HepG2 (cell line): Measurements from ENCODE around the gene C6orf132. TPM values are rescaled to one million over a fixed set of nuclear protein-coding genes. Genes with fewer than 3 reads are reported as not detected.

Source experiments
- EZH2 ChIP-seq: conservative IDR thresholded peaks from 2 replicates; pipeline ENCODE4 v1.6.1; 2012; ENCODE audit warnings: mild to moderate bottlenecking, low read depth, low read length, moderate library complexity
- FIP1L1 ChIP-seq: fragments of 200-400 bp; formaldehyde crosslinking; IDR thresholded peaks from 2 replicates; pipeline ENCODE4 v1.6.1; 2018; ENCODE audit warnings: low read depth, mild to moderate bottlenecking, low read length, moderate library complexity, borderline replicate concordance; ENCODE audit not compliant: insufficient read depth
- FOSL1 ChIP-seq: sonication (generic); formaldehyde crosslinking; IDR thresholded peaks from 2 replicates; pipeline ENCODE4 v1.9.0; 2021; ENCODE audit warnings: missing genetic modification reagents, borderline replicate concordance
- FOXK2 ChIP-seq: fragments of 450-650 bp; IDR thresholded peaks from 2 replicates; pipeline ENCODE4 v1.6.1; 2016
- GABPB1 ChIP-seq: IDR thresholded peaks from 2 replicates; pipeline ENCODE4 v1.6.1; 2016; ENCODE audit warnings: mild to moderate bottlenecking, missing genetic modification reagents, moderate library complexity, missing compliant biosample characterization
- GTF2F1 ChIP-seq: fragments of 150-350 bp; IDR thresholded peaks from 2 replicates; pipeline ENCODE4 v1.6.1; 2014; ENCODE audit warnings: low read length
- KMT2B ChIP-seq: IDR thresholded peaks from 2 replicates; pipeline ENCODE4 v1.6.1; 2016; ENCODE audit warnings: missing genetic modification reagents, missing compliant biosample characterization
- MTA1 ChIP-seq: sonication (generic); formaldehyde crosslinking; IDR thresholded peaks from 2 replicates; pipeline ENCODE4 v1.4.0; 2020; ENCODE audit warnings: missing genetic modification reagents, mild to moderate bottlenecking, borderline replicate concordance
- POGZ ChIP-seq: sonication (generic); formaldehyde crosslinking; IDR thresholded peaks from 2 replicates; pipeline ENCODE4 v1.4.0; 2020; ENCODE audit warnings: mild to moderate bottlenecking, missing genetic modification reagents
- RAD21 ChIP-seq: fragments of 450-650 bp; formaldehyde crosslinking; IDR thresholded peaks from 2 replicates; pipeline ENCODE4 v1.5.0; 2020; ENCODE audit warnings: mild to moderate bottlenecking
- TCF7L2 ChIP-seq: IDR thresholded peaks from 2 replicates; pipeline ENCODE4 v1.6.1; 2011; ENCODE audit warnings: mild to moderate bottlenecking, low read depth, low read length, moderate library complexity
- U2AF1 ChIP-seq: fragments of 200-400 bp; formaldehyde crosslinking; optimal IDR thresholded peaks from 2 replicates; pipeline ENCODE3; 2017; ENCODE audit warnings: mild to moderate bottlenecking, low read depth, low read length
- ZNF207 ChIP-seq: fragments of 450-650 bp; IDR thresholded peaks from 2 replicates; pipeline ENCODE4 v1.6.1; 2016; ENCODE audit warnings: antibody characterized with exemption, borderline replicate concordance
- ZNF224 ChIP-seq: sonication (generic); formaldehyde crosslinking; IDR thresholded peaks from 2 replicates; pipeline ENCODE4 v1.5.0; 2020; ENCODE audit warnings: mild to moderate bottlenecking, missing genetic modification reagents
- ZNF44 ChIP-seq: sonication (generic); formaldehyde crosslinking; IDR thresholded peaks from 2 replicates; pipeline ENCODE4 v1.5.1; 2020; ENCODE audit warnings: mild to moderate bottlenecking, missing genetic modification reagents
- ZNF589 ChIP-seq: sonication (generic); formaldehyde crosslinking; conservative IDR thresholded peaks from 2 replicates; pipeline ENCODE4 v1.8.0; 2022; ENCODE audit warnings: mild to moderate bottlenecking, moderate library complexity, missing genetic modification reagents
- ZNF724P ChIP-seq: sonication (generic); formaldehyde crosslinking; IDR thresholded peaks from 2 replicates; pipeline ENCODE4 v1.8.0; 2022; ENCODE audit warnings: missing genetic modification reagents, borderline replicate concordance
- ZSCAN9 ChIP-seq: IDR thresholded peaks from 2 replicates; pipeline ENCODE4 v1.6.1; 2016; ENCODE audit warnings: borderline replicate concordance
- polyA plus RNA-seq, 8 experiments: library from polyadenylated mRNA; depleted of rRNA in 3 of 8; stranded (reverse) in 7 of 8; unstranded in 1 of 8; fragments of >200 nt; fragmentation: Illumina TruSeq in 4 of 8; extraction: Trizol in 4 of 8; gene quantifications; 2 replicates each; pipeline versions ENCODE4 v1.2.1 to v1.2.3, GENCODE V29; 2011 to 2016; ENCODE audit warnings: low read depth in 4 of 8, missing spikeins in 1 of 8, mixed read lengths in 1 of 8; ENCODE audit not compliant: insufficient read depth in 1 of 8
- total RNA-seq, 5 experiments: library from RNA; depleted of rRNA; stranded (reverse); fragments of >200 nt; fragmentation: Illumina TruSeq; extraction: Trizol; gene quantifications; 2 replicates each; pipeline ENCODE4 v1.2.3, GENCODE V29; 2016; ENCODE audit warnings: low read depth in 1 of 5
- TF ChIP-seq, protein P1 (sequence below): sonication (generic); formaldehyde crosslinking; IDR thresholded peaks from 2 replicates; pipeline ENCODE4 v1.4.0; 2020; ENCODE audit warnings: missing genetic modification reagents
- TF ChIP-seq, protein P2 (sequence below): sonication (generic); formaldehyde crosslinking; IDR thresholded peaks from 2 replicates; pipeline ENCODE4 v1.5.0; 2020; ENCODE audit warnings: missing genetic modification reagents, mild to moderate bottlenecking, borderline replicate concordance
- TF ChIP-seq, protein P3 (sequence below): sonication (generic); formaldehyde crosslinking; IDR thresholded peaks from 2 replicates; pipeline ENCODE4 v1.4.0; 2020; ENCODE audit warnings: mild to moderate bottlenecking, missing genetic modification reagents

C6orf132 gene
- total and polyA plus RNA-seq, 2 of the 13 experiments (the other 11 are each of a cell fraction or from before 2014, with no cell fraction given): 0.78 to 3.0 TPM

DNA sequence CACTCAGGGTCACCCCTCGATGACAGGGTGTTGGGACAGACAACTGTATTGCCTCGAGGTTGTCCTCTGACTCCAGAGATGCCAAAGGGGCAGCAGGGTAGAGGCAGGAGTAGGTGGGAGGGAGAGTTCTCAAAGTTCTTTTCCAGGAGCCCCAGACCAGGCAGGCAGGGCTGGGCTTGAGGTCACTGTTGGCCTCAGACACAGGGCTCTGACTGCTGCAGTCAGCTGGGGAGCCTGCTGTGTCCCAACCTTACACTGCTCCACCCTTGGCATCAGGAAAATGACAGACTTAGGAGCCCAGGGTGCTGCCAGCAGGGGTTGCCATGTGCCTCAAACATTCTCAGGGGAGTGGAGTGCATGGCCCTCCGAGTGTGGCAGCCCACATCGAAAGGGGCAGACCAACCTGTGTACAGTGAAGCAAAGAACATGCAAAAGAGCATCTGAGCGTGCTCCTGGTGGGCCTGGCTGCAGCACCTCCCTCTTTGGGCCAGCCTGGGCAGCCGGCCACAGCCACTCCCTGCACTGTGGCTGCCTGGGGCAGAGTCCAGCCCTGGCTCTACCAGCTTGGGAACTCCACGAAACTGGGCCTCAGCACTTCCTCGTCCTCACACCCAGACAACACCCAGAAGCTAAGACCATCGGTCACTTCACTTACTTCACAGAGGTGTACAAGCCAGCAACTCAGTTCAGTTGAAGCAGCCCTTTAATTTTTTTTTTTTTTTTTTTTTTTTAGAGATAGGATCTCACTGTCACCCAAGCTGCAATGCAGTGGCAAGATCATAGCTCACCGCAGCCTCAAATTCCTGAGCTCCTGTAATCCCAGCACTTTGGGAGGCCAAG is 24.0 kb downstream of the C6orf132 start (continued):
- 0 out of 2 replicates have a peak, but pooled peaks have one; percentile 20 for TF ChIP-seq RAD21 (CRISPR knock-in tag)
- TF ChIP-seq FOXK2: no peak
- TF ChIP-seq ZNF44 (CRISPR knock-in tag): 0 out of 2 replicates have a peak, but pooled peaks have one; percentile 63
- no peak for TF ChIP-seq ZNF207
- peak; percentile 78 for TF ChIP-seq GABPB1 (CRISPR knock-in tag)
- TF ChIP-seq KMT2B (CRISPR knock-in tag): no peak
- TF ChIP-seq ZNF589: no peak
- TF ChIP-seq, protein P1, sequence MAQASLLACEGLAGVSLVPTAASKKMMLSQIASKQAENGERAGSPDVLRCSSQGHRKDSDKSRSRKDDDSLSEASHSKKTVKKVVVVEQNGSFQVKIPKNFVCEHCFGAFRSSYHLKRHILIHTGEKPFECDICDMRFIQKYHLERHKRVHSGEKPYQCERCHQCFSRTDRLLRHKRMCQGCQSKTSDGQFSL (CRISPR knock-in tag): no peak
- peak; percentile 47 for TF ChIP-seq POGZ (CRISPR knock-in tag)
- no peak for TF ChIP-seq EZH2
- no peak for TF ChIP-seq ZNF224
- TF ChIP-seq, protein P2, sequence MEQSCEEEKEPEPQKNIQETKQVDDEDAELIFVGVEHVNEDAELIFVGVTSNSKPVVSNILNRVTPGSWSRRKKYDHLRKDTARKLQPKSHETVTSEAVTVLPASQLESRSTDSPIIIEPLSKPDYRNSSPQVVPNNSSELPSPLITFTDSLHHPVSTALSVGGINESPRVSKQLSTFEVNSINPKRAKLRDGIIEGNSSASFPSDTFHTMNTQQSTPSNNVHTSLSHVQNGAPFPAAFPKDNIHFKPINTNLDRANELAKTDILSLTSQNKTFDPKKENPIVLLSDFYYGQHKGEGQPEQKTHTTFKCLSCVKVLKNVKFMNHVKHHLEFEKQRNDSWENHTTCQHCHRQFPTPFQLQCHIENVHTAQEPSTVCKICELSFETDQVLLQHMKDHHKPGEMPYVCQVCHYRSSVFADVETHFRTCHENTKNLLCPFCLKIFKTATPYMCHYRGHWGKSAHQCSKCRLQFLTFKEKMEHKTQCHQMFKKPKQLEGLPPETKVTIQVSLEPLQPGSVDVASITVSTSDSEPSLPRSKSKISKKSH (CRISPR knock-in tag): no peak
- TF ChIP-seq ZSCAN9 (CRISPR knock-in tag): peak; percentile 46; the same call in 1 of the 2 replicates
- TF ChIP-seq MTA1 (CRISPR knock-in tag): peak; percentile 84; the same call in 1 of the 2 replicates
- TF ChIP-seq FIP1L1: no peak
- no peak for TF ChIP-seq TCF7L2
- TF ChIP-seq ZNF724P: no peak
- TF ChIP-seq, protein P3, sequence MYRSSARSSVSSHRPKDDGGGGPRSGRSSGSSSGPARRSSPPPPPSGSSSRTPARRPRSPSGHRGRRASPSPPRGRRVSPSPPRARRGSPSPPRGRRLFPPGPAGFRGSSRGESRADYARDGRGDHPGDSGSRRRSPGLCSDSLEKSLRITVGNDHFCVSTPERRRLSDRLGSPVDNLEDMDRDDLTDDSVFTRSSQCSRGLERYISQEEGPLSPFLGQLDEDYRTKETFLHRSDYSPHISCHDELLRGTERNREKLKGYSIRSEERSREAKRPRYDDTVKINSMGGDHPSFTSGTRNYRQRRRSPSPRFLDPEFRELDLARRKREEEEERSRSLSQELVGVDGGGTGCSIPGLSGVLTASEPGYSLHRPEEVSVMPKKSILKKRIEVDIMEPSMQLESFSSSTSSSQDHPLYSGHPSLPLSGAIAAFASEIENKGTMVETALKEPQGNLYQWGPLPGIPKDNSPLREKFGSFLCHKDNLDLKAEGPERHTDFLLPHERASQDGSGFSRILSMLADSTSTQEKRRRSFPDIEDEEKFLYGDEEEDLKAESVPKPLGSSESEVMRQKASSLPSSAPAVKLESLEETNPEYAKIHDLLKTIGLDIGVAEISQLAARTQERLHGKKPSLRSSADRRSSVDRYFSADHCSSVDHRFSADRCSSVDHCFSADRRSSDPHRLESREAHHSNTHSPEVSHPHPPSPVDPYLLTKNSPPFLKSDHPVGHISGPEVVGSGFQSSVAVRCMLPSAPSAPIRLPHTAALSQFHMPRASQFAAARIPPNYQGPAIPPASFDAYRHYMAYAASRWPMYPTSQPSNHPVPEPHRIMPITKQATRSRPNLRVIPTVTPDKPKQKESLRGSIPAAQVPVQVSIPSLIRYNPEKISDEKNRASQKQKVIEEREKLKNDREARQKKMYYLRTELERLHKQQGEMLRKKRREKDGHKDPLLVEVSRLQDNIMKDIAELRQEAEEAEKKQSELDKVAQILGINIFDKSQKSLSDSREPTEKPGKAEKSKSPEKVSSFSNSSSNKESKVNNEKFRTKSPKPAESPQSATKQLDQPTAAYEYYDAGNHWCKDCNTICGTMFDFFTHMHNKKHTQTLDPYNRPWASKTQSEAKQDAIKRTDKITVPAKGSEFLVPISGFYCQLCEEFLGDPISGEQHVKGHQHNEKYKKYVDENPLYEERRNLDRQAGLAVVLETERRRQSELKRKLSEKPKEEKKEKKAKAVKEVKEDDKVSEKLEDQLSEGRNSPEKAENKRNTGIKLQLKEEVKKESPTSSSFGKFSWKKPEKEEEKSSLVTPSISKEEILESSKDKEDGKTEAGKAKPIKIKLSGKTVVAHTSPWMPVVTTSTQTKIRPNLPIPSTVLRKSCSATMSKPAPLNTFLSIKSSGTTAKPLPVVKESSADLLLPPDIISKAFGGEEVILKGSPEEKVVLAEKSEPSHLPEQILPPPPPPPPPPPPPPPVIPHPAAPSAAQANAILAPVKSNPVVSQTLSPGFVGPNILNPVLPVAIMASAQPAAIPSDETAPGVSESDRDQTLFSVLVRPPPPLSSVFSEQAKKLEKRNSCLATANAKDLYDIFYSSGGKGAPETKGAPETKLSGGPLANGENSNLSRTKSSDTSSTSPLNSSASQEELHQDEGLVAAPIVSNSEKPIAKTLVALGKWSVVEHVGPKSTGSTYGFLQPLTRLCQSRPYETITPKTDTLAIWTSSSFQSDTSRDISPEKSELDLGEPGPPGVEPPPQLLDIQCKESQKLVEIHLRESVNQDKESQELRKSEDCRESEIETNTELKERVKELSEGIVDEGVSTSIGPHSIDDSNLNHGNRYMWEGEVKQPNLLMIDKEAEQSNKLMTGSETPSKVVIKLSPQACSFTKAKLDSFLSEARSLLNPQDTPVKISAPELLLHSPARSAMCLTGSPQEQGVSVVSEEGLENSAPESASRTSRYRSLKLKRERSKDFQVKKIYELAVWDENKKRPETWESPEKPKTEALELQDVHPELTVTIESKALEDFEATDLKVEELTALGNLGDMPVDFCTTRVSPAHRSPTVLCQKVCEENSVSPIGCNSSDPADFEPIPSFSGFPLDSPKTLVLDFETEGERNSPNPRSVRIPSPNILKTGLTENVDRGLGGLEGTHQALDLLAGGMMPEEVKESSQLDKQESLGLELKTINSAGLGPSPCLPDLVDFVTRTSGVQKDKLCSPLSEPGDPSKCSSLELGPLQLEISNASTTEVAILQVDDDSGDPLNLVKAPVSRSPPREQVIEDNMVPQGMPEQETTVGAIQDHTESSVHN (CRISPR knock-in tag): no peak
- TF ChIP-seq FOSL1 (CRISPR knock-in tag): no peak
- TF ChIP-seq GTF2F1: no peak
- peak; percentile 73 for TF ChIP-seq U2AF1
